Endothelial cell of hepatic sinusoid (primary cell): Measurements from ENCODE around the gene CALCA.
"Not testable (repeated sequence)": the region's sequence is repeated elsewhere in the genome, so short reads cannot be mapped to it uniquely, and the experiment has no call there.

Source experiments
- in situ Hi-C: cut with HindIII; loops from 2 replicates; pipeline ENCODE4 v1.10.0; 2017; ENCODE audit warnings: low sequenced_read_pairs

The CALCA gene

GRCh38 chr11:14971865-14972580 is at the start of gene CALCA:
CALCA (minus strand) TSS chr11:14972351; CDS start chr11:14971192, 1,159 bp downstream.
- in situ Hi-C loops = no loop called here

GRCh38 chr11:15016200-15016599 is 44.0 kb upstream of the CALCA start:
- in situ Hi-C loops = no loop called here

GRCh38 chr11:15011776-15012345 is 39.7 kb upstream of the CALCA start:
- in situ Hi-C loops = loop anchor here (5.0 kb wide), 1 partner anchor 35 kb away; no protein-coding TSS in a partner anchor

- in situ Hi-C loops = loop anchor here (5.0 kb wide), 1 partner anchor 34 kb away; no protein-coding TSS in a partner anchor
Observed at GRCh38 chr11:15010865-15011264, 38.7 kb upstream of the CALCA start.

- in situ Hi-C loops = no loop called here
Observed at GRCh38 chr11:15006139-15006759, 34.1 kb upstream of the CALCA start.

GRCh38 chr11:14988133-14988532 is 16.0 kb upstream of the CALCA start:
- in situ Hi-C loops = not testable (repeated sequence)

- in situ Hi-C loops = no loop called here
Observed at GRCh38 chr11:14981507-14981906, 9.4 kb upstream of the CALCA start.

- in situ Hi-C loops = no loop called here
Observed at GRCh38 chr11:14980854-14981253, 8.7 kb upstream of the CALCA start.

GRCh38 chr11:14977101-14977880 is 5.1 kb upstream of the CALCA start:
- in situ Hi-C loops = loop anchor here (5.0 kb wide), 1 partner anchor 35 kb away; no protein-coding TSS in a partner anchor

GRCh38 chr11:14975252-14975587 is 3.1 kb upstream of the CALCA start:
- in situ Hi-C loops = loop anchor here (5.0 kb wide), 1 partner anchor 37 kb away; no protein-coding TSS in a partner anchor

- in situ Hi-C loops = loop anchor here (5.0 kb wide), 1 partner anchor 38 kb away; no protein-coding TSS in a partner anchor
Observed at GRCh38 chr11:14974515-14975251, 2.5 kb upstream of the CALCA start.

GRCh38 chr11:14973621-14974514 is 1.7 kb upstream of the CALCA start:
- in situ Hi-C loops = no loop called here

- in situ Hi-C loops = no loop called here
Observed at GRCh38 chr11:14972581-14973495, 687 bp upstream of the CALCA start.

GRCh38 chr11:14969901-14970323 is 2.2 kb downstream of the CALCA start:
- in situ Hi-C loops = no loop called here

GRCh38 chr11:14967581-14968243 is 4.4 kb downstream of the CALCA start:
- in situ Hi-C loops = no loop called here

GRCh38 chr11:14956111-14956510 is 16.0 kb downstream of the CALCA start:
- in situ Hi-C loops = no loop called here

GRCh38 chr11:14954581-14954980 is 17.6 kb downstream of the CALCA start:
- in situ Hi-C loops = no loop called here

GRCh38 chr11:14953904-14954303 is 18.2 kb downstream of the CALCA start:
- in situ Hi-C loops = no loop called here
